ENCODE results near the gene PTPRN2.

Gene PTPRN2

GRCh38 chr7:157793087-157793353, 794.6 kb downstream of the PTPRN2 start:
- no peak overlapping the region for H3K4me3 ChIP-seq (ENCODE audit: low read depth, low read length)
- TF ChIP-seq CTCF (IDR thresholded peaks at IDR 0.05; ENCODE audit: borderline replicate concordance, insufficient read depth, low read depth, low read length), result no peak

- no peak overlapping the region for H3K4me3 ChIP-seq (ENCODE audit: low read depth, low read length)
- no peak for TF ChIP-seq CTCF (IDR thresholded peaks at IDR 0.05; ENCODE audit: borderline replicate concordance, insufficient read depth, low read depth, low read length)
Observed at GRCh38 chr7:157792241-157793086, 795.2 kb downstream of the PTPRN2 start.

- H3K4me3 ChIP-seq (ENCODE audit: low read depth, low read length), result no peak overlapping the region
- no peak for TF ChIP-seq CTCF (IDR thresholded peaks at IDR 0.05; ENCODE audit: borderline replicate concordance, insufficient read depth, low read depth, low read length)
Observed at GRCh38 chr7:157791666-157792065, 796.0 kb downstream of the PTPRN2 start.

GRCh38 chr7:157791261-157791660, 796.4 kb downstream of the PTPRN2 start:
- TF ChIP-seq CTCF (IDR thresholded peaks at IDR 0.05; ENCODE audit: borderline replicate concordance, insufficient read depth, low read depth, low read length), result no peak
- H3K4me3 ChIP-seq (ENCODE audit: low read depth, low read length), result no peak overlapping the region

- H3K4me3 ChIP-seq (ENCODE audit: low read depth, low read length), result no peak overlapping the region
- TF ChIP-seq CTCF (IDR thresholded peaks at IDR 0.05; ENCODE audit: borderline replicate concordance, insufficient read depth, low read depth, low read length), result no peak
Observed at GRCh38 chr7:157789942-157790341, 797.7 kb downstream of the PTPRN2 start.

GRCh38 chr7:157789094-157789493, 798.5 kb downstream of the PTPRN2 start:
- H3K4me3 ChIP-seq (ENCODE audit: low read depth, low read length), result no peak overlapping the region
- no peak for TF ChIP-seq CTCF (IDR thresholded peaks at IDR 0.05; ENCODE audit: borderline replicate concordance, insufficient read depth, low read depth, low read length)

- TF ChIP-seq CTCF (IDR thresholded peaks at IDR 0.05; ENCODE audit: borderline replicate concordance, insufficient read depth, low read depth, low read length), result no peak
- no peak overlapping the region for H3K4me3 ChIP-seq (ENCODE audit: low read depth, low read length)
Observed at GRCh38 chr7:157788573-157788972, 799.0 kb downstream of the PTPRN2 start.
